Ovary (tissue), 9 donors: ENCODE measurements around the gene EIF3K. TPM values are rescaled to one million over a fixed set of nuclear protein-coding genes. Genes with fewer than 3 reads are reported as not detected.

ENCODE experiments used
- DNase-seq, 5 donors: peaks; one replicate each; pipeline ENCODE4 v3.0.0-alpha.2; 2019 to 2020
- H3K27ac ChIP-seq, 2 donors: fragments of 200-600 bp; one replicate each; pipeline versions ENCODE4 v1.5.1 to v1.8.0; 2019 to 2022
- H3K27me3 ChIP-seq: fragments of 200-600 bp; one replicate; pipeline ENCODE4 v1.8.0; 2022
- H3K36me3 ChIP-seq: fragments of 200-600 bp; sonication (generic); one replicate; pipeline ENCODE4 v1.5.1; 2019
- H3K4me1 ChIP-seq: one replicate; pipeline ENCODE4 v1.8.1; 2013; ENCODE audit warnings: mild to moderate bottlenecking, moderate library complexity; ENCODE audit not compliant: insufficient read depth
- H3K4me3 ChIP-seq: fragments of 200-600 bp; sonication (generic); one replicate; pipeline ENCODE4 v1.5.1; 2017
- H3K9me3 ChIP-seq, 2 donors: fragments of 200-600 bp in 1 of 2; sonication (generic) in 1 of 2; one replicate each; pipeline versions ENCODE4 v1.5.1 to v1.8.1; 2013 to 2019; ENCODE audit warnings: mild to moderate bottlenecking in 1 of 2, moderate library complexity in 1 of 2
- EP300 ChIP-seq: sonication (generic); formaldehyde crosslinking; IDR thresholded peaks from one replicate; pipeline ENCODE4 v1.6.1; 2017; ENCODE audit warnings: antibody characterized with exemption
- POLR2A ChIP-seq: fragments of 450-650 bp; IDR thresholded peaks from one replicate; pipeline ENCODE4 v1.6.1; 2017; ENCODE audit warnings: antibody characterized with exemption, mild to moderate bottlenecking, moderate library complexity
- WGBS, 3 donors: extraction: QIAGEN DNeasy Blood & Tissue Kit in 1 of 3; methylation state at CpG; one replicate each; pipeline versions ENCODE4 v1.1.5 to v1.1.7; 2013 to 2017; 5-methylcytosine and 5-hydroxymethylcytosine counted together
- intact Hi-C, 4 donors: fragments of 100-400 bp; cut with DNase I; formaldehyde crosslinking; loops; one replicate each; pipeline versions ENCODE4 v1.11.0 to v1.15.1; 2022 to 2023
- polyA plus RNA-seq, 2 donors: library from polyadenylated mRNA; stranded (reverse); fragments of 200-250 nt in 1 of 2; fragments of 350-450 nt in 1 of 2; fragmentation: Illumina TruSeq in 1 of 2; extraction: RNeasy Lipid Tissue Mini Kit (QIAGEN cat#74804) in 1 of 2; gene quantifications; one replicate each; pipeline ENCODE4 v1.2.3, GENCODE V29; 2013 to 2014
- total RNA-seq, 7 donors: library from RNA; depleted of rRNA in 2 of 7; stranded (reverse); fragments of >200 nt in 2 of 7; fragmentation: NEBNext Ultra II Directional in 3 of 7; extraction: Animal tissue kit (Norgen Biotek cat#: 25700) in 3 of 7; gene quantifications; one replicate each; pipeline versions ENCODE4 v1.1.0 to v1.2.4, GENCODE V29; 2016 to 2023
- TF ChIP-seq, protein P1 (sequence below), 3 donors: fragments of 450-650 bp in 2 of 3; fragments of 200-600 bp in 1 of 3; IDR thresholded peaks; one replicate each; pipeline versions ENCODE4 v1.5.1 to v1.8.0; 2016 to 2022; ENCODE audit warnings: antibody characterized with exemption in 3 of 3, mild to moderate bottlenecking in 1 of 3
- donor health status: DM: no; HTN: no; CAD: no; lungs with moderate emphysema.
- donor health status: DM: no; HTN: no; CAD: no.
- donor health status: Bipolar disorder and iron deficiency.
- donor health status: DM: yes; HTN: yes; CAD: no.
- donor health status: DM: no; HTN: no; CAD: no.
- donor health status: DM: yes; HTN: yes; CAD: no.

Gene EIF3K
- total and polyA plus RNA-seq, 9 donors = 215 to 527 (median 267) TPM

DNA sequence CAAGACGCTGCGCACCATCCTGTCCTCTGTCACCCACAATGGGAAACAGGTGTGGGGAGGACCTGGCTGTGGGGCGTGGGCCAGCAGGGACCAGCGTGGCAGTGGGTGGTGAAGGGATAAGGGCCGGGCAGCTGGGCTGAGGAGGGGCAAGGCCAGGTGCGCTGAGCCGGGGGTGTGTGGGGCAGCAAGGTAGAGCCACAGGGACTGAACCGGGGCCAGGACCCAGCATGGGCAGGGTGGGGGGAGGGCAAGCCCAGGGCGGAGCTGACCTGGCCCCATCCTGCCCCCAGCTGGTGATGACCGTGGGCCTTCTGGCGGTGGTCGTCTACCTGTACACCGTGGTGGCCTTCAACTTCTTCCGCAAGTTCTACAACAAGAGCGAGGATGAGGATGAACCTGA is 38.9 kb upstream of the EIF3K start:
- Histone ChIP-seq H3K27ac (no peak overlapping the region), H3K27me3 (no peaks in the 10 kb centered on the region), H3K9me3 (no peaks in the 10 kb centered on the region), H3K4me3 (no peak overlapping the region), H3K36me3 (no peaks in the 10 kb centered on the region), H3K4me1 (no peaks in the 10 kb centered on the region)
- 86 to 91% (median 88%) methylated on average over 15 of the region's 15 CpGs for WGBS, 3 donors
- TF ChIP-seq, protein P1, sequence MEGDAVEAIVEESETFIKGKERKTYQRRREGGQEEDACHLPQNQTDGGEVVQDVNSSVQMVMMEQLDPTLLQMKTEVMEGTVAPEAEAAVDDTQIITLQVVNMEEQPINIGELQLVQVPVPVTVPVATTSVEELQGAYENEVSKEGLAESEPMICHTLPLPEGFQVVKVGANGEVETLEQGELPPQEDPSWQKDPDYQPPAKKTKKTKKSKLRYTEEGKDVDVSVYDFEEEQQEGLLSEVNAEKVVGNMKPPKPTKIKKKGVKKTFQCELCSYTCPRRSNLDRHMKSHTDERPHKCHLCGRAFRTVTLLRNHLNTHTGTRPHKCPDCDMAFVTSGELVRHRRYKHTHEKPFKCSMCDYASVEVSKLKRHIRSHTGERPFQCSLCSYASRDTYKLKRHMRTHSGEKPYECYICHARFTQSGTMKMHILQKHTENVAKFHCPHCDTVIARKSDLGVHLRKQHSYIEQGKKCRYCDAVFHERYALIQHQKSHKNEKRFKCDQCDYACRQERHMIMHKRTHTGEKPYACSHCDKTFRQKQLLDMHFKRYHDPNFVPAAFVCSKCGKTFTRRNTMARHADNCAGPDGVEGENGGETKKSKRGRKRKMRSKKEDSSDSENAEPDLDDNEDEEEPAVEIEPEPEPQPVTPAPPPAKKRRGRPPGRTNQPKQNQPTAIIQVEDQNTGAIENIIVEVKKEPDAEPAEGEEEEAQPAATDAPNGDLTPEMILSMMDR (IDR thresholded peaks at IDR 0.05) = no peak
- TF ChIP-seq EP300 (no peak), POLR2A (no peak)
- no peak for DNase-seq
- intact Hi-C loops = no loop called here

DNA sequence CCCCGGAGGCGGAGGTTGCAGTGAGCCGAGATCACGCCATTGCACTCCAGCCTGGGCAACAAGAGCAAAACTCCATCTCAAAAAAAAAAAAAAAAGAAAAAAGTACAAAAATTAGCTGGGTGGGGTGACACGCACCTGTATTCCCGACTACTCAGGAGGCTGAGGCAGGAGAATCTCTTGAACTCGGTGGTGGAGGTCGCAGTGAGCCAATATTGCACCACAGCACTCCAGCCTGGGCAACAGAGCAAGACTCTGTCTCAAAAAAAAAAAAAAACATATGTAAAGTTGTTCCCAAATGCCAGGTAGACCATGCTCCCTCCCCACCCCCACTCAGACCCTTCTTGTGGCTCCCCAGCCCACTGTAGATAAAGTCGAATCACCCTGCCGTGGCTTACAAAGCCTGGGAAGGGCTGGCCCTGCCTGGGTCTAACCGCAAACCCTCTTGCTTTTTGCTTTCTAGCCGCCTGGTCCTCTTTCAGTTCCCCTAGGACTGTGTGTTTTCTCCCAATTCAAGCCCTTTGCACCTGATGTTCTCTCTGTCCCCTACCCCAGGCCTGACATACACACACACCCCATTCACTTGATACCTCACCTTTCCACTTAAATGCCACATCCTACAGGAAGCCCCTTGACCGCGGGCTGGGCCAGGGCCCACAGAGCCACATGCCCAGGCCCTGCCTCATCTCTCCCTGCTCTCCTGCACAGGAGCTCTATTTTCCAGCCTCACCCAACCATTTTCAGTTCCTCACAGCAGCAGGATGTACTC is 35.6 kb upstream of the EIF3K start:
- H3K36me3 ChIP-seq = no peaks in the 10 kb centered on the region
- no peak overlapping the region for H3K27ac ChIP-seq
- no peaks in the 10 kb centered on the region for H3K9me3 ChIP-seq
- no peak overlapping the region for H3K4me3 ChIP-seq
- TF ChIP-seq POLR2A (no peak), EP300 (no peak)
- TF ChIP-seq, protein P1 (IDR thresholded peaks at IDR 0.05) = no peak
- WGBS, 3 donors = 91 to 93% (median 91%) methylated on average over 14 of the region's 14 CpGs
- intact Hi-C loops = no loop called here
- no peak for DNase-seq
- no peaks in the 10 kb centered on the region for H3K4me1 ChIP-seq
- no peaks in the 10 kb centered on the region for H3K27me3 ChIP-seq

DNA sequence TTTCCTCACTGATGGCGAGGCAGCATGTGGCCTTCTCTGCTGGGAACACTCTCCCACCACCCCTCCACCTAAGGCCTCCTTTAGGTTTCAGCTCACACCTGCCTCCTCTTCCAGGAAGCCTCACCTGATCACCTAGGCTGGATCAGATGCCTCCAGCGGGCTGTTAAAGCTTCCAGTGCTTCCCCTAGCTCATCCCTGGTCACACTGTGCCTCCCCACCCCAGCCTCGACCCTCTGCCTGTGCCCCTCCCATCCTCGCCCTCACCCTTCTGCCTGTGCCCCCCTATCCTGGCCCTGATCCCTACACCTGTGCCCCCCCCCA is 35.0 kb upstream of the EIF3K start:
- no peak overlapping the region for H3K4me3 ChIP-seq
- H3K4me1 ChIP-seq = no peaks in the 10 kb centered on the region
- H3K27me3 ChIP-seq = no peaks in the 10 kb centered on the region
- no peaks in the 10 kb centered on the region for H3K9me3 ChIP-seq
- no peaks in the 10 kb centered on the region for H3K36me3 ChIP-seq
- intact Hi-C loops = no loop called here
- no peak for DNase-seq
- 80 to 89% (median 82%) methylated on average over 4 of the region's 4 CpGs for WGBS, 3 donors
- no peak overlapping the region for H3K27ac ChIP-seq
- TF ChIP-seq, protein P1 (IDR thresholded peaks at IDR 0.05) = no peak
- TF ChIP-seq EP300 (no peak), POLR2A (no peak)

DNA sequence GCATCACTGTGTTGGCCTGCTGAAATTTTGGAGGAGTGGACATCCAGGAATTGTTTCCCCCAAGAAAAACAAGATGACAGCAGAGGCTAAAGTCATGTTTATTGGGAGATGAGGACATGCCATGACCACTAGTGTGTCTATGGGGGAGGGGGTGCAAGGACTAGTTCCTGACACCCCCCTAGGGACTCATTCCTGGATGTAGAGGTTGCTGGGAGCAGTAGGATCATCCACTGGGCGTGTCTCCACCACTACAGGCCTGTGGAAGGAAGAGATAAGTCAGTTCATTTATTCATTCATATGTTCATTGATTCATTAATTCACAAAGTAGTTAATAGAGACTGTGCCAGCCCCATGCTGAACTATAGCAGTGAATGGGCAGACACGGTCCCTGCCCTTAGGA is 31.4 kb upstream of the EIF3K start:
- no peak for DNase-seq
- no peaks in the 10 kb centered on the region for H3K4me1 ChIP-seq
- H3K36me3 ChIP-seq = no peaks in the 10 kb centered on the region
- H3K27me3 ChIP-seq = no peaks in the 10 kb centered on the region
- no peak for TF ChIP-seq POLR2A
- no peak overlapping the region for H3K4me3 ChIP-seq
- H3K9me3 ChIP-seq = no peaks in the 10 kb centered on the region
- no peak overlapping the region for H3K27ac ChIP-seq
- 88 to 92% (median 91%) methylated on average over 2 of the region's 2 CpGs for WGBS, 3 donors
- intact Hi-C loops = no loop called here

DNA sequence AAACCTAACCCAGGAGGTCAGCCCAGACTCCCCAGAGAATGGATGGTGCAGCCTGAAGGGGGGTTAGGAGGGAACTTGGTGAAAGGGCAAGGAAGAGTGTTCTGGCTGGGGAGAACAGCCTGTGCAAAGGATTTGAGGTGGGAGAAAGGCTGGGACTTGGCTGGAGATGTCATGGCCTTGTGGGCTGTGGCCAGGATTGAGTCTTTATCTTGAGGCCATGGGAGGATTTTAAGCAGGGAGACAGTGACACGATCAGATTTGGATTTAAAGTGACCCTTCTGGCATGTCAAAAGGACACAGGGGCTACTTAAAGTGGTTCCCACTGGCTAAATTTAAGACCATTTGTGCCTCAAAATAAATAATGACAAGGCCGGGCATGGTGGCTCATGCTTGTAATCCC is 30.9 kb upstream of the EIF3K start:
- Histone ChIP-seq H3K36me3 (no peaks in the 10 kb centered on the region), H3K9me3 (no peaks in the 10 kb centered on the region), H3K27me3 (no peaks in the 10 kb centered on the region), H3K27ac (no peak overlapping the region), H3K4me3 (no peak overlapping the region), H3K4me1 (no peaks in the 10 kb centered on the region)
- intact Hi-C loops = no loop called here
- 66 to 72% (median 68%) methylated on average over 2 of the region's 2 CpGs for WGBS, 3 donors
- TF ChIP-seq EP300 (no peak), POLR2A (no peak)
- TF ChIP-seq, protein P1 (IDR thresholded peaks at IDR 0.05) = no peak
- DNase-seq = no peak
